ENCODE measurements around the gene MYO7B.

The MYO7B gene

GRCh38 chr2:127663566-127664064 lies 128.1 kb downstream of the MYO7B start:
- no peak for DNase-seq (ENCODE audit: low read depth)
- no peak overlapping the region for H3K4me3 ChIP-seq (ENCODE audit: low read depth, low read length)
- TF ChIP-seq CTCF (IDR thresholded peaks at IDR 0.05; ENCODE audit: control insufficient read depth, extremely low read depth, insufficient read depth), result no peak

GRCh38 chr2:127664065-127664894 lies 128.8 kb downstream of the MYO7B start:
- no peak for DNase-seq (ENCODE audit: low read depth)
- TF ChIP-seq CTCF (IDR thresholded peaks at IDR 0.05; ENCODE audit: control insufficient read depth, extremely low read depth, insufficient read depth), result no peak
- H3K4me3 ChIP-seq (ENCODE audit: low read depth, low read length), result no peak overlapping the region

- no peak for DNase-seq (ENCODE audit: low read depth)
- no peak for TF ChIP-seq CTCF (IDR thresholded peaks at IDR 0.05; ENCODE audit: control insufficient read depth, extremely low read depth, insufficient read depth)
- H3K4me3 ChIP-seq (ENCODE audit: low read depth, low read length), result no peak overlapping the region
Observed at GRCh38 chr2:127664895-127665225, 129.4 kb downstream of the MYO7B start.

GRCh38 chr2:127665267-127665893 lies 129.9 kb downstream of the MYO7B start:
- no peak for TF ChIP-seq CTCF (IDR thresholded peaks at IDR 0.05; ENCODE audit: control insufficient read depth, extremely low read depth, insufficient read depth)

GRCh38 chr2:127669056-127669455 lies 133.6 kb downstream of the MYO7B start:
- TF ChIP-seq CTCF (IDR thresholded peaks at IDR 0.05; ENCODE audit: control insufficient read depth, extremely low read depth, insufficient read depth), result no peak
- no peak for DNase-seq (ENCODE audit: low read depth)
- no peak overlapping the region for H3K4me3 ChIP-seq (ENCODE audit: low read depth, low read length)

More at GRCh38 chr2:127665267-127665893, 129.9 kb downstream of the MYO7B start:
- H3K4me3 ChIP-seq (ENCODE audit: low read depth, low read length), result no peak overlapping the region
- no peak for DNase-seq (ENCODE audit: low read depth)

GRCh38 chr2:127670055-127670956 lies 134.8 kb downstream of the MYO7B start:
- DNase-seq (ENCODE audit: low read depth), result no peak
- H3K4me3 ChIP-seq (ENCODE audit: low read depth, low read length), result no peak overlapping the region
- TF ChIP-seq CTCF (IDR thresholded peaks at IDR 0.05; ENCODE audit: control insufficient read depth, extremely low read depth, insufficient read depth), result no peak

Measured in LNCaP clone FGC (cell line).